ENCODE measurements around the gene VPS37D. TPM values are rescaled to one million over a fixed set of nuclear protein-coding genes. Genes with fewer than 3 reads are reported as not detected.
"Not testable (repeated sequence)": the region's sequence is repeated elsewhere in the genome, so short reads cannot be mapped to it uniquely, and the experiment has no call there.

VPS37D gene
- polyA plus RNA-seq, 1 donor (not counting 4 experiments of a cell fraction or from before 2014, with no cell fraction given): 0.81 TPM

GRCh38 chr7:73671857-73672445, 4.3 kb downstream of the VPS37D start:
- peaks cover 5% of the 10 kb centered on the region for H3K4me1 ChIP-seq (ENCODE audit: control insufficient read depth, extremely low read depth, insufficient read depth, low read length)
- FAIRE-seq: no peak
- H3K27me3 ChIP-seq (ENCODE audit: control insufficient read depth, extremely low read depth, insufficient read depth, low read length): no peaks in the 10 kb centered on the region
- H3K4me3 ChIP-seq (ENCODE audit: control insufficient read depth in 2 of 3, extremely low read depth in 1 of 3, insufficient read depth in 2 of 3, low read depth in 1 of 3, low read length in 3 of 3): no peak overlapping the region
- TF ChIP-seq CTCF (optimal IDR thresholded peaks at IDR 0.05 in 1 of 3, IDR thresholded peaks at IDR 0.05 in 1 of 3, conservative IDR thresholded peaks at IDR 0.05 in 1 of 3; ENCODE audit: extremely low read depth in 1 of 3, insufficient read depth in 2 of 3, low read length in 3 of 3) (no peak), EZH2 (IDR thresholded peaks at IDR 0.05; ENCODE audit: low read length) (no peak)
- H3K36me3 ChIP-seq (ENCODE audit: control insufficient read depth in 2 of 2, extremely low read depth in 1 of 2, insufficient read depth in 2 of 2, low read length in 2 of 2): no peaks in the 10 kb centered on the region
- no peak overlapping the region for H3K27ac ChIP-seq (ENCODE audit: control insufficient read depth, insufficient read depth, low read length)
- no peaks in the 10 kb centered on the region for H3K9me3 ChIP-seq (ENCODE audit: control insufficient read depth, low read depth, low read length)
- H2AFZ ChIP-seq (ENCODE audit: control insufficient read depth, low read length): no peak overlapping the region
- H3K79me2 ChIP-seq (ENCODE audit: control insufficient read depth, insufficient read depth, low read length): no peaks in the 10 kb centered on the region
- no peak for DNase-seq (ENCODE audit: low read depth, low spot score)
- no peak overlapping the region for H3K9ac ChIP-seq (ENCODE audit: control insufficient read depth, extremely low read depth, insufficient read depth, low read length)
- no peak overlapping the region for H3K4me2 ChIP-seq (ENCODE audit: control insufficient read depth, extremely low read depth, insufficient read depth, low read depth, low read length)
- dilution Hi-C loops (cut with MboI; ENCODE audit: extremely low pct_ligation_motif_present, low sequenced_read_pairs): no loop called here
- H4K20me1 ChIP-seq (ENCODE audit: control insufficient read depth, extremely low read depth, insufficient read depth, low read length): peaks cover 3% of the 10 kb centered on the region
- H3K9me1 ChIP-seq (ENCODE audit: control insufficient read depth, extremely low read depth, insufficient read depth, low read length): no peaks in the 10 kb centered on the region

DNA sequence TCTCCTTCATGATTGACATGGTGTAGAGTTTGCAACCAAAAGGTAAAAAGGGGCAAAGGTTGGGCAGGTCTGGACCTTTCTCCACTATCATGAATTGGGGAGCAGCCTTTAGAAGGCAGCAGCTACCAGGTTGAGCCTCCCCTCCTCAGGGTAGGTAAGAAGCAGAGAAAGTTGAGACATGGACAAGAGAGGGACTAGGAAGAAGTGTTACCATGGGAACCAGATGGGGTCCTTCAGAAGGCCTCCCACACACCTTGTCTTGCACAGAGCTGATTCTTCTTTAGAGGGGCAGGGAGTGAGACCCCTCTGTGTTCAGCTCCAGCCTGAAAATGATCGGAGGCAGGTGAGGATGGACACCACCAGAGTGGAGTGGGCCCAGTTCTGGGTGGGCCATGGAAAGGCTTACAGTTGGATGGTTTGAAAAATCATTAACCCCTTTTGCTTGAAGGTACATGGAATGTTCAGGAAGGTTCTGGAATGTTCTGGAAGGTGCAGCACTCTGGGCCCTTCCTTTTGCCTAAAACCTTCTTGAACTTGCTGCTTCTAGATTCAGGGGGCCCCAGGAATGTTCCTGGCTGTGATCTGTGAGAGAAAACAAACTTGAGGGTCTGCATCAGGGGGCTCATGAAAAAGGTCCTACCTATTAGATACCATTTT, 7.0 kb downstream of the VPS37D start:
- Histone ChIP-seq H4K20me1 (ENCODE audit: control insufficient read depth, extremely low read depth, insufficient read depth, low read length) (peaks cover 3% of the 10 kb centered on the region), H3K27me3 (ENCODE audit: control insufficient read depth, extremely low read depth, insufficient read depth, low read length) (no peaks in the 10 kb centered on the region), H3K4me3 (ENCODE audit: control insufficient read depth in 2 of 3, extremely low read depth in 1 of 3, insufficient read depth in 2 of 3, low read depth in 1 of 3, low read length in 3 of 3) (no peak overlapping the region), H3K36me3 (ENCODE audit: control insufficient read depth in 2 of 2, extremely low read depth in 1 of 2, insufficient read depth in 2 of 2, low read length in 2 of 2) (peaks cover 0 to 8% of the 10 kb centered on the region in 2 experiments), H3K4me2 (ENCODE audit: control insufficient read depth, extremely low read depth, insufficient read depth, low read depth, low read length) (no peak overlapping the region), H3K9me1 (ENCODE audit: control insufficient read depth, extremely low read depth, insufficient read depth, low read length) (peaks cover 1% of the 10 kb centered on the region), H3K79me2 (ENCODE audit: control insufficient read depth, insufficient read depth, low read length) (peaks cover 9% of the 10 kb centered on the region), H3K4me1 (ENCODE audit: control insufficient read depth, extremely low read depth, insufficient read depth, low read length) (no peaks in the 10 kb centered on the region), H3K27ac (ENCODE audit: control insufficient read depth, insufficient read depth, low read length) (no peak overlapping the region), H2AFZ (ENCODE audit: control insufficient read depth, low read length) (no peak overlapping the region), H3K9ac (ENCODE audit: control insufficient read depth, extremely low read depth, insufficient read depth, low read length) (no peak overlapping the region), H3K9me3 (ENCODE audit: control insufficient read depth, low read depth, low read length) (no peaks in the 10 kb centered on the region)
- DNase-seq (ENCODE audit: low read depth, low spot score) (no peak), FAIRE-seq (no peak)
- dilution Hi-C loops (cut with MboI; ENCODE audit: extremely low pct_ligation_motif_present, low sequenced_read_pairs): no loop called here
- TF ChIP-seq EZH2 (IDR thresholded peaks at IDR 0.05; ENCODE audit: low read length) (no peak), CTCF (optimal IDR thresholded peaks at IDR 0.05 in 1 of 3, IDR thresholded peaks at IDR 0.05 in 1 of 3, conservative IDR thresholded peaks at IDR 0.05 in 1 of 3; ENCODE audit: extremely low read depth in 1 of 3, insufficient read depth in 2 of 3, low read length in 3 of 3) (no peak)

GRCh38 chr7:73676062-73676461, 8.4 kb downstream of the VPS37D start:
- dilution Hi-C loops (cut with MboI; ENCODE audit: extremely low pct_ligation_motif_present, low sequenced_read_pairs); H3K9ac ChIP-seq (ENCODE audit: control insufficient read depth, extremely low read depth, insufficient read depth, low read length); H3K27ac ChIP-seq (ENCODE audit: control insufficient read depth, insufficient read depth, low read length); H3K4me2 ChIP-seq (ENCODE audit: control insufficient read depth, extremely low read depth, insufficient read depth, low read depth, low read length); H3K4me3 ChIP-seq (ENCODE audit: control insufficient read depth in 2 of 3, extremely low read depth in 1 of 3, insufficient read depth in 2 of 3, low read depth in 1 of 3, low read length in 3 of 3); H3K27me3 ChIP-seq (ENCODE audit: control insufficient read depth, extremely low read depth, insufficient read depth, low read length); H2AFZ ChIP-seq (ENCODE audit: control insufficient read depth, low read length); FAIRE-seq; H3K9me1 ChIP-seq (ENCODE audit: control insufficient read depth, extremely low read depth, insufficient read depth, low read length); DNase-seq (ENCODE audit: low read depth, low spot score); H3K9me3 ChIP-seq (ENCODE audit: control insufficient read depth, low read depth, low read length); H4K20me1 ChIP-seq (ENCODE audit: control insufficient read depth, extremely low read depth, insufficient read depth, low read length); H3K4me1 ChIP-seq (ENCODE audit: control insufficient read depth, extremely low read depth, insufficient read depth, low read length); H3K36me3 ChIP-seq (ENCODE audit: control insufficient read depth in 2 of 2, extremely low read depth in 1 of 2, insufficient read depth in 2 of 2, low read length in 2 of 2): not testable (repeated sequence)
- H3K79me2 ChIP-seq (ENCODE audit: control insufficient read depth, insufficient read depth, low read length): peaks cover 24% of the 10 kb centered on the region
